SU-DHL-6 (cell line): Measurements from ENCODE around the gene C15orf61.

Experiments used
- H2AFZ ChIP-seq: fragments of 200-600 bp; sonication (generic); 2 replicates; pipeline ENCODE4 v1.6.1; 2014; ENCODE audit warnings: low read depth, mild to moderate bottlenecking, moderate library complexity, mixed read lengths, antibody characterized with exemption, low read length; ENCODE audit not compliant: severe bottlenecking
- H3F3A ChIP-seq: fragments of 200-600 bp; shearing (Covaris generic); 2 replicates; pipeline ENCODE4 v1.6.0; 2016; ENCODE audit warnings: antibody characterized with exemption, mild to moderate bottlenecking; ENCODE audit not compliant: insufficient read depth
- H3K27ac ChIP-seq: fragments of 200-600 bp; sonication (generic); 2 replicates; pipeline ENCODE4 v1.5.1; 2016; ENCODE audit warnings: low read depth, mild to moderate bottlenecking, low read length, moderate library complexity, mixed read lengths
- H3K27me3 ChIP-seq: fragments of 200-600 bp; sonication (generic), shearing (Covaris generic); 2 replicates; pipeline ENCODE4 v1.6.0; 2014; ENCODE audit warnings: mild to moderate bottlenecking, low read length
- H3K36me3 ChIP-seq: fragments of 200-600 bp; sonication (generic); 2 replicates; pipeline ENCODE4 v1.6.1; 2014; ENCODE audit warnings: mild to moderate bottlenecking, low read length, mixed read lengths
- H3K4me2 ChIP-seq: fragments of 300-600, 200-600 bp; shearing (Covaris generic), sonication (generic); 2 replicates; pipeline ENCODE4 v1.6.0; 2014; ENCODE audit warnings: low read length, low read depth, mild to moderate bottlenecking; ENCODE audit not compliant: poor library complexity, severe bottlenecking
- H3K4me3 ChIP-seq: fragments of 200-600 bp; sonication (generic); 2 replicates; pipeline ENCODE4 v1.5.1; 2014; ENCODE audit warnings: antibody characterized with exemption, low read length, mild to moderate bottlenecking, mixed read lengths; ENCODE audit not compliant: insufficient read depth, poor library complexity, severe bottlenecking
- H3K79me2 ChIP-seq: fragments of 200-600 bp; sonication (generic); 2 replicates; pipeline ENCODE4 v1.6.1; 2014; ENCODE audit warnings: mild to moderate bottlenecking, low read length, moderate library complexity; ENCODE audit not compliant: insufficient read depth
- H3K9ac ChIP-seq: fragments of 200-600 bp; sonication (generic); 2 replicates; pipeline ENCODE4 v1.7.0; 2014; ENCODE audit warnings: mild to moderate bottlenecking, low read length
- H3K9me2 ChIP-seq: fragments of 200-600 bp; sonication (generic); replicated peaks from 2 replicates; pipeline ENCODE4 v1.6.1; 2014; ENCODE audit warnings: low read length; ENCODE audit not compliant: insufficient read depth
- H3K9me3 ChIP-seq: fragments of 200-600 bp; sonication (generic); 2 replicates; pipeline ENCODE4 v1.6.1; 2014; ENCODE audit warnings: low read length, mixed read lengths; ENCODE audit not compliant: insufficient read depth
- H4K20me1 ChIP-seq: fragments of 200-600 bp; sonication (generic); 2 replicates; pipeline ENCODE4 v1.6.1; 2014; ENCODE audit warnings: low read depth, mild to moderate bottlenecking, antibody characterized with exemption, low read length, moderate library complexity, mixed read lengths
- EZH2phosphoT487 ChIP-seq: fragments of 200-600 bp; sonication (generic), shearing (Covaris generic); conservative IDR thresholded peaks from 2 replicates; pipeline ENCODE4 v1.6.1; 2018; ENCODE audit warnings: mild to moderate bottlenecking, antibody characterized with exemption, low read length, moderate library complexity, mixed read lengths
- TF ChIP-seq, protein P1 (sequence below): fragments of 200-600 bp; sonication (generic); IDR thresholded peaks from one replicate; pipeline ENCODE4 v1.5.1; 2017; ENCODE audit warnings: antibody characterized with exemption, mild to moderate bottlenecking, low read length, moderate library complexity; ENCODE audit not compliant: insufficient read depth, poor library complexity, severe bottlenecking

Gene C15orf61

GRCh38 chr15:67550522-67550921, 29.6 kb downstream of the C15orf61 start:
- H3K36me3 ChIP-seq, result 0 out of 2 replicates have a peak, but pooled peaks cover 4% of the 10 kb centered on the region
- H3K4me3 ChIP-seq, result no peak overlapping the region
- no peak overlapping the region for H3K27ac ChIP-seq
- H2AFZ ChIP-seq, result no peak overlapping the region
- H3K9ac ChIP-seq, result no peak overlapping the region
- no peaks in the 10 kb centered on the region for H3K9me2 ChIP-seq
- H3F3A ChIP-seq, result no peaks in the 10 kb centered on the region; the same call in 1 of the 2 replicates
- no peaks in the 10 kb centered on the region for H3K9me3 ChIP-seq
- no peaks in the 10 kb centered on the region for H4K20me1 ChIP-seq
- TF ChIP-seq, protein P1, sequence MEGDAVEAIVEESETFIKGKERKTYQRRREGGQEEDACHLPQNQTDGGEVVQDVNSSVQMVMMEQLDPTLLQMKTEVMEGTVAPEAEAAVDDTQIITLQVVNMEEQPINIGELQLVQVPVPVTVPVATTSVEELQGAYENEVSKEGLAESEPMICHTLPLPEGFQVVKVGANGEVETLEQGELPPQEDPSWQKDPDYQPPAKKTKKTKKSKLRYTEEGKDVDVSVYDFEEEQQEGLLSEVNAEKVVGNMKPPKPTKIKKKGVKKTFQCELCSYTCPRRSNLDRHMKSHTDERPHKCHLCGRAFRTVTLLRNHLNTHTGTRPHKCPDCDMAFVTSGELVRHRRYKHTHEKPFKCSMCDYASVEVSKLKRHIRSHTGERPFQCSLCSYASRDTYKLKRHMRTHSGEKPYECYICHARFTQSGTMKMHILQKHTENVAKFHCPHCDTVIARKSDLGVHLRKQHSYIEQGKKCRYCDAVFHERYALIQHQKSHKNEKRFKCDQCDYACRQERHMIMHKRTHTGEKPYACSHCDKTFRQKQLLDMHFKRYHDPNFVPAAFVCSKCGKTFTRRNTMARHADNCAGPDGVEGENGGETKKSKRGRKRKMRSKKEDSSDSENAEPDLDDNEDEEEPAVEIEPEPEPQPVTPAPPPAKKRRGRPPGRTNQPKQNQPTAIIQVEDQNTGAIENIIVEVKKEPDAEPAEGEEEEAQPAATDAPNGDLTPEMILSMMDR, result no peak
- no peak for TF ChIP-seq EZH2phosphoT487
- H3K4me2 ChIP-seq, result no peak overlapping the region
- H3K27me3 ChIP-seq, result no peaks in the 10 kb centered on the region
- no peaks in the 10 kb centered on the region for H3K79me2 ChIP-seq

DNA sequence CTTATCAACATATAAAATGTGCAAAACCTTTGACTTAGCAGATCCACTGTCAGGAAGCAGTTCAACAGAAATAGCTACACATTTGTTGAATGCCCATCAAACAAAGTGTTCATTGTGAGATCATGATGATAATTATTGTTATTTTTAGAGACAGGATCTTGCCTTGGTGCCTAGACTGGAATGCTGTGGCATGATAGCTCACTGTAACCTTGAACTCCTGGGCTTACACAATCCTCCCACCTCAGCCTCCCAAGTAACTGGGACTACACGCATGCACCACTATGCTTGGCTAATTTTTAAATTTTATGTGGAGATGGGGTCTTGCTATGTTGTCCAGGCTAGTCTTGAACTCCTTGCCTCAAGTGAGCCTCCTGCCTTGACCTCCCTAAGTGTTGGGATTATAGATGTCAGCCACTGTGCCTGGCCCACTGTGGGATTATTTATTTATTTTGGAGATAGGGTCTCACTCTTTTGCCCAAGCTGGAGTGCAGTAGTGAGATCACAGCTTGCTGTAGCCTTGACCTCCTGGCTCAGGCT, 30.3 kb downstream of the C15orf61 start:
- Histone ChIP-seq H3K9me3 (no peaks in the 10 kb centered on the region), H3K4me2 (no peak overlapping the region), H3K9ac (no peak overlapping the region), H3F3A (no peaks in the 10 kb centered on the region), H3K27me3 (no peaks in the 10 kb centered on the region), H3K9me2 (no peaks in the 10 kb centered on the region), H3K27ac (no peak overlapping the region), H4K20me1 (no peaks in the 10 kb centered on the region), H3K79me2 (no peaks in the 10 kb centered on the region), H3K36me3 (0 out of 2 replicates have a peak, but pooled peaks cover 4% of the 10 kb centered on the region), H3K4me3 (no peak overlapping the region), H2AFZ (no peak overlapping the region)
- TF ChIP-seq EZH2phosphoT487, result no peak
- TF ChIP-seq, protein P1, result no peak

DNA sequence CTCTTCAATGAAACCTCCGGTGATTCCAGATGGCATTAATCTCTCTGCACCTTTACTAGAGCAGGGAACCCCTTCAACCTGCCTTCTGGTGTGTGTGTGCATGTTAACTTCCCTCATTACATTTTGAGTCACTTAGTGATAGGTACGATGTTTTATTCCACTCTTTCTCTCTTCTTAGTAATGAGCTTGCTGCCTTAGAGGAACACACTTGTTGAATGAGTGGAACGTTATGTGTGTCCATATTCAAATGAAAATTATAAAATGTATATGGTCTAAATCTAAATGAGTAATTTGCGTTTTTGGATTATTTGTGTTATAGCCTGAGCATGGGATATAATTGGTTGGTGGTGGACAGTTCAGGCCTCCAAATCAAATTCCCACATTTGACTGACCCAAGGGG, 33.6 kb downstream of the C15orf61 start:
- Histone ChIP-seq H3K9me2 (no peaks in the 10 kb centered on the region), H4K20me1 (no peaks in the 10 kb centered on the region), H2AFZ (no peak overlapping the region), H3K9ac (no peak overlapping the region), H3K27me3 (no peaks in the 10 kb centered on the region), H3K36me3 (peaks cover 11% of the 10 kb centered on the region; the same call in 1 of the 2 replicates), H3F3A (no peaks in the 10 kb centered on the region), H3K4me3 (no peak overlapping the region), H3K27ac (no peak overlapping the region), H3K9me3 (no peaks in the 10 kb centered on the region; the same call in 1 of the 2 replicates), H3K79me2 (no peaks in the 10 kb centered on the region), H3K4me2 (no peak overlapping the region)
- TF ChIP-seq, protein P1, result no peak
- TF ChIP-seq EZH2phosphoT487, result no peak
